UCSD-AML1 (cell line): ENCODE measurements around the gene SMAD5.

Experiments
- DNase-seq: peaks from one replicate; lab custom pipeline; 2025; ENCODE audit not compliant: unreplicated experiment; lab: John Stamatoyannopoulos, UW

The SMAD5 gene

GRCh38 chr5:136194576-136194975 is 61.9 kb downstream of the SMAD5 start:
- DNase-seq = no peak

GRCh38 chr5:136195971-136196820 is 63.6 kb downstream of the SMAD5 start:
- DNase-seq = no peak

GRCh38 chr5:136197462-136198142 is 65.0 kb downstream of the SMAD5 start:
- no peak for DNase-seq

DNA sequence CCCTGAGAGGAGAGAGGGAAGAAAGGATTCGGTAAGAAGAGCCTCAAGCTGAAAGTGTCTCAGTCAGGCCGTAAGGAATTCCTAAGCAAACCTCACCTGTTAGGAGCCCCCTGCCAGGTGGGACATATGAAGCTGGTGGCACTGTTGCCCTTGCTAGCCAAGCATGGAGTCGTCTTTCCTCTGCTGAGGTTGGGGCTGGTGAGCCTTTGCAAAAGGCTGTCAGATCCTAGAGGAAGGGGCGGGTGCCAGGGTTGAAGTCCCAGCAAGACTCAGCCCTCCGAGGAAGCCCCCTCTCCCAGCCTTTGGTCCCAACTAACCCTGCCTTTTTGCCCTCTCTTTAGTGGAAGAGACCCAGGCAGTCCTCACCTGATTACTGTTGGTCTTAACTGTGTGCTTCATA is 65.8 kb downstream of the SMAD5 start:
- DNase-seq = no peak

GRCh38 chr5:136199408-136199807 is 66.8 kb downstream of the SMAD5 start:
- DNase-seq = no peak

- no peak for DNase-seq
Observed at GRCh38 chr5:136200130-136200529, 67.5 kb downstream of the SMAD5 start.

- no peak for DNase-seq
Observed at GRCh38 chr5:136200761-136201160, 68.1 kb downstream of the SMAD5 start.

DNA sequence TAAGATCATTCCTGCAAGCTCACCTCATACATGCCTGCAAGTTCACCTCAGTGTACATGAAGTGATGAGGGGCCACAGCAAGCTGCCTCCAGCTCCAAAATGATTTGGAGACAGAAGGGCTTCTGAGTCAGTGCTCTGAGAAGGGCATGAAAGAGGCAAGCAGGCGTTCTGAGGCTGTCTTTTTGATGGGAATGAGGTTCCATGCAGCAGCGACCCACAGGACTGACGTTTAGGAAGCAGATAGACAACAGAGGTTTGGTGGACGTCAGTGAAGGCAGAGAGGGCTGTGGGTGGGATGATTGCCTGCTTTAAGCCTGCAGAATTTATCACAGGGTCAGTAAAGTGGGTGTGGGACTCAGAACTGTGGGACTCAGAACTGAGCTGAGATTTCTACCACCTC is 69.2 kb downstream of the SMAD5 start:
- no peak for DNase-seq

DNA sequence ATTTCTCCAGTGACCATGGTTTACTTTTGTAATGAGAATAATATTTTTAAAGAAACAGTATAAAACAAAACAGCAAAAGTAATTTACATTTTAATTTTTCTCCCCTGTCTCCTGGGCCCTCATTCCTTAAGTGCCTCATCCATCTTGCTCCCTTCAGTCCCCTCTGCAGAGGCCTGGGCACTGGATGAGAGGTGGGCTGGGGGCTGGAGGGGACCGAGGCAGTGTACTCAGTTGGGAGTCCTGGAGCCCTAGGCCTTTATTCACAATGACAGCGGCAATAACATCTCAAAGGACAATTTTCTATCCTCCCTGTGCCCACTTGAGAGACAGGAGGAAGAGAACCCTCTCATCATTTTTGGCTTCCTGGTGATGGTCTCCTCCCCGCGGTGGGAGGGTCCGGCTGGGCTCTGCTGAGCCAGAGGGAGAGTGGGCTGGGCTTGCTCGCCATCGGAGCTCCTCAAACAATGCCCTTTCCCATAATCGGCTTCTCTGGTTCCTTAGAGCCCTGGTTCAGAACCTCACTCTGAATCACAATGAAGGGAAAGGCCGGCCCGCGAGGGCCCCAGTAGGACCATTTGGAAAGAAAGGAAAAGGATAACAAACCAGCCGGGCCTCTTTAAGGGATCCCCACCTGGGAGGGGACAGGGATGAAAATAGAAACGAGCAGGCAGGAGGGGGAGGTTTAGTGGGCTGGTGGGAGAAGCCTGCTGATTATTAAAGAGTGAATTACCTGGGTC is 70.0 kb downstream of the SMAD5 start:
- no peak for DNase-seq

GRCh38 chr5:136203303-136203922 is 70.8 kb downstream of the SMAD5 start:
- DNase-seq = no peak

DNA sequence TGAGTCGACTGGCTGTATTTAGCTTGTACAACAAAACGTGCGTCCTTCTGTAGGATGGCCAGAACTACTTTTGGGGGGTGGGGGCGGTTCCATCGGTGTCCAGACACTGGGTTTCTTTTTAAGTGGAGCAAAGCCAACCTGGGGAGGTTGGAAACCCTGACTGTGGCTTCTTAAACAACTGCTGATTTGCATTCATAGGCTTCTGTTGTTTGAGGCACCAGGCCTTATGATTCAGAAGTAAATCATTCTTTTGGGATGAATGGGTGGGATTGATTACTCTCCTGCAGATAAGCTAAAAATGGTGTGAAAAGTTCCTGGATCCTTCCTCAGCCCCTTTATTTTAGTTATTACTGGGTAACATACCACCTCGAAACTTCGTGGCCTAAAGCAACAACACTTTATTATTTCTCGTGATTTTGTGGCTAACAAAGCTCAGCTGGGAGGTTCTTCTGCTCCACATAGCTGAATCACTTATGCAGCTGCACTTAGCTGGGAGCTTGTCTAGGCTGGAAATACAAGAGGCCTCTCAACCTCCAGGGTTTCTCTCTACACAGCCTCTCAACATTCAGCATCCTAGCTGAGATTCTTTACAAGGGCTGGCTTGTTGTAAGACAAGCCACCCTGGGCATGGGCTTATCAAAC is 72.5 kb downstream of the SMAD5 start:
- DNase-seq = no peak

DNA sequence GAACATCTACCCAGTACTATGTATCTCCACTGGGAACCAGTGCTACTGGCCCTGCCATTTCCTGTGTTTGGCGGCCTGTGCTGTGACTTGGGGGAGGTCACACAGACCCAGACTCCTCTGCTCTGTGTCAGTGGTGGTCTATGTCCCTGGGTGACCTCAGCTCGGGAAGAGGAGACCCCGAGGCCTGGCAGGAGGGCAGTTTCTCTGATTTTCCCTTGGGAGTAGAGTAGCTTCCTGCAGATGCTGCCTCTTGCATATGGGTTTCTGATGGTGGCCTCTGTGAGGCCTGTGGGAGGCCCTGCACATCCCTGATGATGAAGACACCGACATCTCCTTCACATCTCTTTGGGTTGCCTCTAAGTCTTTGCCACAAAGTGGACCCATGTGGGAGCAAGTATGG is 73.3 kb downstream of the SMAD5 start:
- DNase-seq = no peak

GRCh38 chr5:136206361-136206760 is 73.7 kb downstream of the SMAD5 start:
- DNase-seq = no peak

- DNase-seq = no peak
Observed at GRCh38 chr5:136207631-136208030, 75.0 kb downstream of the SMAD5 start.

GRCh38 chr5:136208916-136209315 is 76.3 kb downstream of the SMAD5 start:
- DNase-seq = no peak

GRCh38 chr5:136209346-136209910 is 76.8 kb downstream of the SMAD5 start:
- no peak for DNase-seq

GRCh38 chr5:136210259-136210658 is 77.6 kb downstream of the SMAD5 start:
- DNase-seq = no peak

GRCh38 chr5:136211282-136212040 is 78.8 kb downstream of the SMAD5 start:
- DNase-seq = no peak

DNA sequence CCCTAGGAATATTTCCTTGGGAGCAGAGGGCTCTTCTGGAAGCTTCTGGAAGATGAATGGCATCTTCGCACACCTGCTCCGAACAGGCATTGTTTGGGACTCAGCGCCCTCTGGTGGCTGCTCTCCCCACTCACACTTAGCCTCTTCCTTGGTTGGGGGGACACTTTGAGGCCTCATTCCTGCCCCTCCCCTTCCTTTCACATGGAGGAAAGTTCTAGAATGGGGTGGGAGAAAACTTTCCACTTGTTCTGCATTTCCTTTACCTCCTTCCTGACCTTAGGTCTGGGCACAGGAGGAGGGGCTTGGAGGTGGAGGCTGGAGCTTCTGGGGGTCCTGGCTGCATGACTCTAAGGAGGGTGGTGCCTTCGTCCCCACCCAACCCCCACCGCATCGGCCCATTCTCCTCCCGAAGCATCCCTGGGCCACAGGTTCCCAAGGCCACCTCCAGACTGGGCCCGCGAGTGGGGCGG is 79.6 kb downstream of the SMAD5 start:
- DNase-seq = peak; percentile 27
